ENCODE data around the gene NFATC2.

NFATC2 gene

GRCh38 chr20:51384875-51385274 is 157.6 kb downstream of the NFATC2 start:
- no peaks in the 10 kb centered on the region for H3K9me3 ChIP-seq (ENCODE audit: insufficient read depth, low read length)
- H3K27me3 ChIP-seq (ENCODE audit: low read length), result no peaks in the 10 kb centered on the region
- no peak overlapping the region for H3K9ac ChIP-seq (ENCODE audit: low read length)
- no peaks in the 10 kb centered on the region for H4K20me1 ChIP-seq (ENCODE audit: low read depth, low read length)
- H3F3A ChIP-seq (ENCODE audit: insufficient read depth), result no peaks in the 10 kb centered on the region
- H3K4me3 ChIP-seq (ENCODE audit: insufficient read depth, low read length, poor library complexity, severe bottlenecking), result no peak overlapping the region
- H2AFZ ChIP-seq (ENCODE audit: low read depth, low read length, severe bottlenecking), result no peak overlapping the region
- H3K79me2 ChIP-seq (ENCODE audit: insufficient read depth, low read length), result no peaks in the 10 kb centered on the region
- no peaks in the 10 kb centered on the region for H3K36me3 ChIP-seq (ENCODE audit: low read length)
- H3K27ac ChIP-seq (ENCODE audit: low read depth, low read length), result no peak overlapping the region
- no peak overlapping the region for H3K4me2 ChIP-seq (ENCODE audit: low read depth, low read length, poor library complexity, severe bottlenecking)
- no peak for TF ChIP-seq EZH2phosphoT487 (conservative IDR thresholded peaks at IDR 0.05; ENCODE audit: low read length)
- no peak for TF ChIP-seq CTCF (IDR thresholded peaks at IDR 0.05; ENCODE audit: insufficient read depth, low read length, poor library complexity, severe bottlenecking)
- H3K9me2 ChIP-seq (replicated peaks; ENCODE audit: insufficient read depth, low read length), result no peaks in the 10 kb centered on the region

DNA sequence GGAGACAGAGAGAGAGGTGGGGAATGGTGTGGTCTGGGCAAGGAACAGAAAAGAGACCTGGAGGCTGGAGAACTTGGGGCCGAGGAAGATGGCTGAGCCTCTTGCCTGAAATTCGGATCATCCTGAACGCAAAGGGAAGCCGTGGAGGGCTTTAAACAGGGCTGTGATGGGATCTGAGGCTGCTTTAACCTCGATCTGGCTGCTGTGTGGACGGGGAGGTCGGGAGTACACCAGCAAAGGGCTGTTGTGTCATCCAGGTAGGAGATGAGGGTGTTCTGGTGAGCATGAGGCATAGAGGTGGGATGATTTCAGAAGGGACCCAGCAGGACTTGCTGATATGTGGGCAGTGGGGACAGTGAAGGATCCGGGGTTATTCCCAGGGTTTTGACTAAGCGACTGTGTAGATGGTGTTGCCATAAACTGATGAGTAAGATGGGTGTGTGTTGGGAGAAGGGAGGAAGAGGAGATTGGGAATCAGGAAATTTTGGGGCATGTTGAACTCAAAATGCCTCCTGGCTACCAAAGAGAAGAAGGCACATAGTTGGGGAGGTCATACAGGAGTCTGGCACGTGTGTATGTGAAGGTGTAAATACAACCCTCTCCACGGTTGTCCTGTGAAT is 158.5 kb downstream of the NFATC2 start:
- H3K79me2 ChIP-seq (ENCODE audit: insufficient read depth, low read length), result no peaks in the 10 kb centered on the region
- no peaks in the 10 kb centered on the region for H3K9me3 ChIP-seq (ENCODE audit: insufficient read depth, low read length)
- no peak overlapping the region for H3K4me2 ChIP-seq (ENCODE audit: low read depth, low read length, poor library complexity, severe bottlenecking)
- no peak overlapping the region for H3K9ac ChIP-seq (ENCODE audit: low read length)
- H3K4me3 ChIP-seq (ENCODE audit: insufficient read depth, low read length, poor library complexity, severe bottlenecking), result no peak overlapping the region
- no peaks in the 10 kb centered on the region for H3K9me2 ChIP-seq (replicated peaks; ENCODE audit: insufficient read depth, low read length)
- H4K20me1 ChIP-seq (ENCODE audit: low read depth, low read length), result no peaks in the 10 kb centered on the region
- no peaks in the 10 kb centered on the region for H3K27me3 ChIP-seq (ENCODE audit: low read length)
- no peak overlapping the region for H2AFZ ChIP-seq (ENCODE audit: low read depth, low read length, severe bottlenecking)
- no peak overlapping the region for H3K27ac ChIP-seq (ENCODE audit: low read depth, low read length)
- no peak for TF ChIP-seq EZH2phosphoT487 (conservative IDR thresholded peaks at IDR 0.05; ENCODE audit: low read length)
- no peak for TF ChIP-seq CTCF (IDR thresholded peaks at IDR 0.05; ENCODE audit: insufficient read depth, low read length, poor library complexity, severe bottlenecking)
- H3F3A ChIP-seq (ENCODE audit: insufficient read depth), result no peaks in the 10 kb centered on the region
- no peaks in the 10 kb centered on the region for H3K36me3 ChIP-seq (ENCODE audit: low read length)

DNA sequence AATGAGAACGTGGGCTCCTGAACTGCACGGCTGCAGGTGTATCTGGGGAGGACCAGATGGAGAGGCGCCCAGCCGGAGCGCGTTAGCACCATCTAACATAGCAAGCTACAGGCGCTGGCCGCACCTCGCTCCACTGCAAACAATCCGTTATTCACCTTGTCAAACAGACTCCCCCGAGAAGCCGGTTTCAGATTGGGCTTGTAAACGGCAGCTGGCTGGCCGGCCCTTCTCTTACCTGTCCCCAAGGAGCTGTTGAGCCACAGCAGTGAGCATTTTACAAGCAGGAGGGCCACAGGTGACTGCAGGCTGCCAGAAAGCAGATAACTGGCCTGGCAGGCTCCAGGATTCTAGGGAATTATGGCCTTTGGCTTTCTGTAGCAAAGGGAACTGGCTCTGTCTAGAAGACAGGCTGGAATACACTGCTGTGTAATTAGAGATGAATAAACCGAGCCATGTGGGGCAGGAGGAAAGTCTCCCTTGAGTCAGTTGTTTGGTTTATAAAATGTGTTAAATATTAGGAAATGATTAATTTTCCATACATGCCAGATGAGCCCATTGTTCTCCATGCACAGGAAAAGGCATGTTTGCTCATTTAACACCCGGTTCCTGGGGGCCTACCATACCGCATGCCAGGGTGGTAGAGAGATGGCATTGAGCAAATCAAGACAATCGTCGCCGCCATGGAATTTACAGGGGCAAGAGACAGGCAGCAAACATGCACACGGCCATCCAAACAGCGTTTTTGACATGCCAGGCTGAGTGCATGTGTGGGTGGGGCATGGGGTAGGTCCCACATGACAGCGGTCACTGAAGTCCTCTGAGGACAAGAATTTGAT is 159.3 kb downstream of the NFATC2 start:
- no peak for TF ChIP-seq EZH2phosphoT487 (conservative IDR thresholded peaks at IDR 0.05; ENCODE audit: low read length)
- no peak for TF ChIP-seq CTCF (IDR thresholded peaks at IDR 0.05; ENCODE audit: insufficient read depth, low read length, poor library complexity, severe bottlenecking)
- Histone ChIP-seq H3K27ac (ENCODE audit: low read depth, low read length) (no peak overlapping the region), H2AFZ (ENCODE audit: low read depth, low read length, severe bottlenecking) (no peak overlapping the region), H3K36me3 (ENCODE audit: low read length) (no peaks in the 10 kb centered on the region), H3K79me2 (ENCODE audit: insufficient read depth, low read length) (no peaks in the 10 kb centered on the region), H4K20me1 (ENCODE audit: low read depth, low read length) (no peaks in the 10 kb centered on the region), H3K9me2 (replicated peaks; ENCODE audit: insufficient read depth, low read length) (no peaks in the 10 kb centered on the region), H3K9ac (ENCODE audit: low read length) (no peak overlapping the region), H3K4me2 (ENCODE audit: low read depth, low read length, poor library complexity, severe bottlenecking) (no peak overlapping the region), H3F3A (ENCODE audit: insufficient read depth) (no peaks in the 10 kb centered on the region), H3K27me3 (ENCODE audit: low read length) (no peaks in the 10 kb centered on the region), H3K9me3 (ENCODE audit: insufficient read depth, low read length) (no peaks in the 10 kb centered on the region), H3K4me3 (ENCODE audit: insufficient read depth, low read length, poor library complexity, severe bottlenecking) (no peak overlapping the region)

Data from SU-DHL-6 (cell line).